Fibroblast of pulmonary artery (primary cell): ENCODE measurements around the gene TNPO2.

Source experiments
- DNase-seq: peaks from one replicate; pipeline ENCODE4 v3.0.0-alpha.2; 2010; ENCODE audit warnings: low read depth
- H3K4me3 ChIP-seq: replicated peaks from 2 replicates; pipeline ENCODE4 v1.5.1; 2011; ENCODE audit warnings: low read depth, mild to moderate bottlenecking, control low read depth, low read length, moderate library complexity
- CTCF ChIP-seq: IDR thresholded peaks from 2 replicates; pipeline ENCODE4 v1.5.1; 2011; ENCODE audit warnings: mild to moderate bottlenecking, control low read depth, low read length, inconsistent platforms; ENCODE audit errors: missing control alignments

Gene TNPO2

GRCh38 chr19:12737835-12738351 is 14.2 kb upstream of the TNPO2 start:
- TF ChIP-seq CTCF = no peak
- H3K4me3 ChIP-seq = peak overlapping the region; percentile 94
- DNase-seq = no peak

GRCh38 chr19:12736995-12737834 is 13.5 kb upstream of the TNPO2 start, which contains the start of gene GET3:
Gene GET3 (plus strand): TSS chr19:12737497. CDS start chr19:12737506, 9 bp downstream.
- peak; percentile 100 for DNase-seq
- peak within 1 kb of the TSS; percentile 94 for H3K4me3 ChIP-seq
- no peak for TF ChIP-seq CTCF

GRCh38 chr19:12733369-12734214 is 9.9 kb upstream of the TNPO2 start:
- TF ChIP-seq CTCF = peak; percentile 34
- H3K4me3 ChIP-seq = peak overlapping the region; percentile 98
- DNase-seq = peak; percentile 49

- DNase-seq = no peak
- no peak for TF ChIP-seq CTCF
- H3K4me3 ChIP-seq = no peak overlapping the region
Measured at GRCh38 chr19:12731337-12731736, 7.6 kb upstream of the TNPO2 start.

- DNase-seq = no peak
- H3K4me3 ChIP-seq = no peak overlapping the region
- TF ChIP-seq CTCF = no peak
Measured at GRCh38 chr19:12730064-12730463, 6.3 kb upstream of the TNPO2 start.

- no peak overlapping the region for H3K4me3 ChIP-seq
- TF ChIP-seq CTCF = no peak
- DNase-seq = no peak
Measured at GRCh38 chr19:12727745-12728433, 4.2 kb upstream of the TNPO2 start.
